Measurements from ENCODE around the gene DLG2. TPM values are rescaled to one million over a fixed set of nuclear protein-coding genes. Genes with fewer than 3 reads are reported as not detected.

The DLG2 gene
- polyA plus RNA-seq, 3 donors = 0.24 to 0.39 TPM; not detected in 1

GRCh38 chr11:84339796-84340195 is 1287.3 kb downstream of the DLG2 start:
- Histone ChIP-seq H2AFZ (ENCODE audit: insufficient read depth, low read depth, low read length, poor library complexity, severe bottlenecking) (no peak overlapping the region), H3K79me2 (ENCODE audit: insufficient read depth, low read length) (no peaks in the 10 kb centered on the region), H3K36me3 (replicated peaks in 1 of 2; ENCODE audit: control insufficient read depth in 1 of 2, insufficient read depth in 2 of 2, low read length in 2 of 2) (no peaks in the 10 kb centered on the region), H3K4me3 (replicated peaks in 1 of 3; ENCODE audit: low read depth in 2 of 3, low read length in 3 of 3) (no peak overlapping the region), H3K4me2 (replicated peaks; ENCODE audit: extremely low read depth, low read length, poor library complexity, severe bottlenecking) (no peak overlapping the region), H3K9me3 (replicated peaks in 1 of 2; ENCODE audit: control insufficient read depth in 1 of 2, insufficient read depth in 1 of 2, low read length in 2 of 2) (no peaks in the 10 kb centered on the region), H3K27ac (ENCODE audit: low read depth in 1 of 2, low read length in 2 of 2) (no peak overlapping the region), H3K4me1 (ENCODE audit: control insufficient read depth in 1 of 2, insufficient read depth in 2 of 2, low read length in 2 of 2) (no peaks in the 10 kb centered on the region), H3K9ac (ENCODE audit: insufficient read depth, low read length, poor library complexity, severe bottlenecking) (no peak overlapping the region), H4K20me1 (ENCODE audit: insufficient read depth, low read length) (no peaks in the 10 kb centered on the region), H3K27me3 (ENCODE audit: control insufficient read depth in 2 of 2, insufficient read depth in 2 of 2, low read length in 2 of 2) (no peaks in the 10 kb centered on the region)
- Mint-ChIP-seq H3K27me3 (ENCODE audit: low read depth in 3 of 3) (no peaks in the 10 kb centered on the region), H3K27ac (no peak overlapping the region), H3K36me3 (no peaks in the 10 kb centered on the region), H3K4me3 (no peak overlapping the region), H3K9me3 (peaks cover 0 to 10% (median 0%) of the 10 kb centered on the region in 7 donors), H3K4me1 (no peaks in the 10 kb centered on the region)
- WGBS (ENCODE audit: insufficient coverage) = no CpG with 5 or more reads among the region's 3 CpGs
- TF ChIP-seq CTCF (IDR thresholded peaks at IDR 0.05) = no peak
- DNase-seq = no peak
- intact Hi-C loops (cut with micrococcal nuclease) = no loop called here

- Mint-ChIP-seq H3K36me3 (no peaks in the 10 kb centered on the region), H3K27me3 (ENCODE audit: low read depth in 3 of 3) (no peaks in the 10 kb centered on the region)
- H3K36me3 ChIP-seq (replicated peaks in 1 of 2; ENCODE audit: control insufficient read depth in 1 of 2, insufficient read depth in 2 of 2, low read length in 2 of 2) = no peaks in the 10 kb centered on the region
Measured at GRCh38 chr11:84333221-84333620, 1293.9 kb downstream of the DLG2 start.

More at GRCh38 chr11:84333221-84333620, 1293.9 kb downstream of the DLG2 start:
- Histone ChIP-seq H3K4me1 (ENCODE audit: control insufficient read depth in 1 of 2, insufficient read depth in 2 of 2, low read length in 2 of 2) (no peaks in the 10 kb centered on the region), H3K27ac (ENCODE audit: low read depth in 1 of 2, low read length in 2 of 2) (no peak overlapping the region), H3K9me3 (replicated peaks in 1 of 2; ENCODE audit: control insufficient read depth in 1 of 2, insufficient read depth in 1 of 2, low read length in 2 of 2) (peaks cover 0 to 5% of the 10 kb centered on the region in 2 donors), H3K9ac (ENCODE audit: insufficient read depth, low read length, poor library complexity, severe bottlenecking) (no peak overlapping the region), H3K79me2 (ENCODE audit: insufficient read depth, low read length) (no peaks in the 10 kb centered on the region), H3K4me3 (replicated peaks in 1 of 3; ENCODE audit: low read depth in 2 of 3, low read length in 3 of 3) (no peak overlapping the region), H2AFZ (ENCODE audit: insufficient read depth, low read depth, low read length, poor library complexity, severe bottlenecking) (no peak overlapping the region), H3K4me2 (replicated peaks; ENCODE audit: extremely low read depth, low read length, poor library complexity, severe bottlenecking) (no peak overlapping the region), H4K20me1 (ENCODE audit: insufficient read depth, low read length) (no peaks in the 10 kb centered on the region), H3K27me3 (ENCODE audit: control insufficient read depth in 2 of 2, insufficient read depth in 2 of 2, low read length in 2 of 2) (no peaks in the 10 kb centered on the region)
- Mint-ChIP-seq H3K9me3 (peaks cover 0 to 6% (median 2%) of the 10 kb centered on the region in 7 donors), H3K4me3 (no peak overlapping the region), H3K4me1 (no peaks in the 10 kb centered on the region), H3K27ac (no peak overlapping the region)
- TF ChIP-seq CTCF (IDR thresholded peaks at IDR 0.05) = no peak
- intact Hi-C loops (cut with micrococcal nuclease) = no loop called here
- DNase-seq = no peak
- no CpG with 5 or more reads among the region's 3 CpGs for WGBS (ENCODE audit: insufficient coverage)

Data from CD14-positive monocyte (primary cell).